ENCODE measurements around the gene DICER1.

Gene DICER1

GRCh38 chr14:95037273-95037672, 120.1 kb downstream of the DICER1 start:
- no peak for DNase-seq (ENCODE audit: low read depth)
